Measurements from ENCODE around the gene TEAD1. TPM values are rescaled to one million over a fixed set of nuclear protein-coding genes. Genes with fewer than 3 reads are reported as not detected.
A peak's percentile ranks its signal among the peaks of the same experiment; 100 is the strongest.

Gene TEAD1
- total RNA-seq, 2 donors from 2014 or later, result 32.7 to 56.7 TPM

- H3K27ac ChIP-seq, result peak overlapping the region; percentile 75
- no peaks in the 10 kb centered on the region for H3K36me3 ChIP-seq
- H3K4me3 ChIP-seq, result no peak overlapping the region
- H3K4me1 ChIP-seq, result peaks cover 15% of the 10 kb centered on the region
- TF ChIP-seq CTCF (IDR thresholded peaks at IDR 0.05), result no peak
- H3K27me3 ChIP-seq, result no peaks in the 10 kb centered on the region
- intact Hi-C loops (cut with DNase I), result loop anchor here (5.0 kb wide), 1 partner anchor 121 kb away; no protein-coding TSS in a partner anchor
- peak overlapping the region in 1 of 2 donors; percentile 60 for H3K9ac ChIP-seq (ENCODE audit: low read depth in 2 of 2, low read length in 2 of 2)
- DNase-seq, result no peak
- no peaks in the 10 kb centered on the region for H3K9me3 ChIP-seq
These were observed 6.7 kb downstream of the TEAD1 start for GRCh38 chr11:12680940-12681258.

GRCh38 chr11:12681466-12681865, 7.2 kb downstream of the TEAD1 start:
- TF ChIP-seq CTCF (IDR thresholded peaks at IDR 0.05), result no peak
- intact Hi-C loops (cut with DNase I), result loop anchor here (5.0 kb wide), 1 partner anchor 121 kb away; no protein-coding TSS in a partner anchor

GRCh38 chr11:12682288-12682687, 8.1 kb downstream of the TEAD1 start:
- peaks cover 15% of the 10 kb centered on the region for H3K4me1 ChIP-seq
- no peak overlapping the region for H3K27ac ChIP-seq
- no peaks in the 10 kb centered on the region for H3K9me3 ChIP-seq

More at GRCh38 chr11:12681466-12681865, 7.2 kb downstream of the TEAD1 start:
- Histone ChIP-seq H3K36me3 (no peaks in the 10 kb centered on the region), H3K9ac (ENCODE audit: low read depth in 2 of 2, low read length in 2 of 2) (peak overlapping the region in 1 of 2 donors; percentile 60), H3K9me3 (no peaks in the 10 kb centered on the region), H3K4me1 (peaks cover 15% of the 10 kb centered on the region), H3K27me3 (no peaks in the 10 kb centered on the region), H3K27ac (no peak overlapping the region), H3K4me3 (no peak overlapping the region)
- DNase-seq, result no peak

GRCh38 chr11:12682737-12683500, 8.7 kb downstream of the TEAD1 start:
- Histone ChIP-seq H3K4me1 (peaks cover 15% of the 10 kb centered on the region), H3K27ac (no peak overlapping the region), H3K9ac (ENCODE audit: low read depth in 2 of 2, low read length in 2 of 2) (no peak overlapping the region), H3K27me3 (no peaks in the 10 kb centered on the region), H3K36me3 (no peaks in the 10 kb centered on the region), H3K9me3 (no peaks in the 10 kb centered on the region), H3K4me3 (no peak overlapping the region)
- intact Hi-C loops (cut with DNase I), result loop anchor here (5.0 kb wide), 1 partner anchor 119 kb away; no protein-coding TSS in a partner anchor
- no peak for DNase-seq
- no peak for TF ChIP-seq CTCF (IDR thresholded peaks at IDR 0.05)

More at GRCh38 chr11:12682288-12682687, 8.1 kb downstream of the TEAD1 start:
- H3K9ac ChIP-seq (ENCODE audit: low read depth in 2 of 2, low read length in 2 of 2), result no peak overlapping the region
- no peak overlapping the region for H3K4me3 ChIP-seq
- H3K27me3 ChIP-seq, result no peaks in the 10 kb centered on the region
- TF ChIP-seq CTCF (IDR thresholded peaks at IDR 0.05), result no peak
- H3K36me3 ChIP-seq, result no peaks in the 10 kb centered on the region
- no peak for DNase-seq
- intact Hi-C loops (cut with DNase I), result loop anchor here (5.0 kb wide), 1 partner anchor 120 kb away; no protein-coding TSS in a partner anchor

GRCh38 chr11:12683874-12684273, 9.7 kb downstream of the TEAD1 start:
- Histone ChIP-seq H3K36me3 (no peaks in the 10 kb centered on the region), H3K9me3 (no peaks in the 10 kb centered on the region), H3K27ac (peak overlapping the region; percentile 79), H3K4me1 (peaks cover 15% of the 10 kb centered on the region), H3K27me3 (no peaks in the 10 kb centered on the region), H3K4me3 (no peak overlapping the region), H3K9ac (ENCODE audit: low read depth in 2 of 2, low read length in 2 of 2) (no peak overlapping the region)
- no peak for TF ChIP-seq CTCF (IDR thresholded peaks at IDR 0.05)
- intact Hi-C loops (cut with DNase I), result loop anchor here (5.0 kb wide), 1 partner anchor 118 kb away; no protein-coding TSS in a partner anchor
- no peak for DNase-seq

All from colonic mucosa (tissue), 4 donors.